HepG2 (cell line): ENCODE measurements around the gene NCOA6. TPM values are rescaled to one million over a fixed set of nuclear protein-coding genes. Genes with fewer than 3 reads are reported as not detected.
A peak's percentile ranks its signal among the peaks of the same experiment; 100 is the strongest.

Experiments used
- ATAC-seq: fragments of 200-7000 bp; cut with Tn5 transposase; 3 replicates; pipeline ENCODE4 v1.9.1; 2020; ENCODE audit warnings: mild to moderate bottlenecking, moderate library complexity
- BruUV-seq: library from RNA; stranded (reverse); fragments of 400-500 nt; replicated peaks from 2 replicates; lab custom pipeline; 2021; lab: Mats Ljungman, UMichigan
- CTCF ChIA-PET: fragments of 300-600 bp; formaldehyde crosslinking; extraction: SDS; loops from one replicate; lab custom pipeline; 2021; ENCODE audit warnings: low total read pairs, inconsistent platforms, low intra/inter-chr PET ratio; lab: Yijun Ruan, JAX
- POLR2A ChIA-PET: fragments of 350-600 bp; sonication (Branson Sonifier 250); formaldehyde crosslinking; loops from one replicate; lab custom pipeline; 2020; ENCODE audit warnings: antibody characterized with exemption, inconsistent platforms; lab: Yijun Ruan, JAX
- DNase-seq: peaks from one replicate; pipeline ENCODE4 v3.0.0-alpha.2; 2015; ENCODE audit warnings: low spot score
- FAIRE-seq: peaks from 3 replicates; lab custom pipeline; 2011; peaks lifted over from hg19 to GRCh38; lab: Jason Lieb, UNC
- H2AFZ ChIP-seq: one replicate; pipeline ENCODE4 v1.6.1; 2011; ENCODE audit warnings: low read length, inconsistent platforms
- H3K27ac ChIP-seq: fragments of 300-600 bp; 3 replicates; pipeline ENCODE4 v1.8.0; 2011; ENCODE audit warnings: mixed run types, mild to moderate bottlenecking, mixed read lengths, low read length, inconsistent platforms; ENCODE audit not compliant: insufficient read depth; ENCODE audit errors: extremely low read length
- H3K27me3 ChIP-seq, 2 experiments: fragments of 200-600 bp in 1 of 2; 2 replicates in 1 of 2; 3 replicates in 1 of 2; pipeline versions ENCODE4 v1.6.0 to v1.8.0; 2011; ENCODE audit warnings: low read length in 2 of 2, mild to moderate bottlenecking in 2 of 2, moderate library complexity in 2 of 2, inconsistent platforms in 1 of 2; ENCODE audit not compliant: insufficient read depth in 2 of 2, control insufficient read depth in 1 of 2
- H3K36me3 ChIP-seq, 2 experiments: fragments of 200-600 bp in 1 of 2; replicated peaks in 1 of 2; 2 replicates in 1 of 2; 3 replicates in 1 of 2; pipeline versions ENCODE4 v1.5.1 to v1.8.0; 2011; ENCODE audit warnings: low read length in 2 of 2, inconsistent platforms in 1 of 2; ENCODE audit not compliant: insufficient read depth in 2 of 2, control insufficient read depth in 1 of 2
- H3K4me1 ChIP-seq: 2 replicates; pipeline ENCODE4 v1.5.1; 2012; ENCODE audit warnings: low read length, inconsistent platforms; ENCODE audit not compliant: insufficient read depth
- H3K4me2 ChIP-seq: 2 replicates; pipeline ENCODE4 v1.6.0; 2011; ENCODE audit warnings: low read depth, low read length, inconsistent platforms
- H3K4me3 ChIP-seq, 3 experiments: fragments of 200-600 bp in 1 of 3; sonication (generic), shearing (Covaris generic) in 1 of 3; replicated peaks in 1 of 3; 2 replicates each; pipeline ENCODE4 v1.5.1; 2011 to 2016; ENCODE audit warnings: low read length in 3 of 3, inconsistent platforms in 2 of 3, low read depth in 2 of 3, mild to moderate bottlenecking in 2 of 3, control low read depth in 1 of 3, mixed read lengths in 1 of 3; ENCODE audit not compliant: insufficient read depth in 1 of 3
- H3K79me2 ChIP-seq: one replicate; pipeline ENCODE4 v1.6.1; 2011; ENCODE audit warnings: low read length, inconsistent platforms; ENCODE audit not compliant: insufficient read depth
- H3K9ac ChIP-seq: 2 replicates; pipeline ENCODE4 v1.6.0; 2011; ENCODE audit warnings: mild to moderate bottlenecking, low read depth, low read length, inconsistent platforms; ENCODE audit not compliant: insufficient read depth
- H3K9me3 ChIP-seq: 2 replicates; pipeline ENCODE4 v1.5.1; 2012; ENCODE audit warnings: mild to moderate bottlenecking, low read length
- H4K20me1 ChIP-seq: 2 replicates; pipeline ENCODE4 v1.6.0; 2011; ENCODE audit warnings: inconsistent platforms, mild to moderate bottlenecking, low read length, moderate library complexity; ENCODE audit not compliant: insufficient read depth
- CBX5 ChIP-seq: sonication (generic); formaldehyde crosslinking; IDR thresholded peaks from 2 replicates; pipeline ENCODE4 v1.4.0; 2020; ENCODE audit warnings: missing genetic modification reagents, borderline replicate concordance
- EHMT2 ChIP-seq: fragments of 200-600 bp; sonication (generic); IDR thresholded peaks from 2 replicates; pipeline ENCODE4 v1.7.0; 2017; ENCODE audit warnings: antibody characterized with exemption, low read depth, low read length, borderline replicate concordance
- FOXO4 ChIP-seq: sonication (generic); formaldehyde crosslinking; conservative IDR thresholded peaks from 2 replicates; pipeline ENCODE4 v1.8.1; 2023; ENCODE audit warnings: missing genetic modification reagents
- KDM2A ChIP-seq: sonication (generic); formaldehyde crosslinking; IDR thresholded peaks from 2 replicates; pipeline ENCODE4 v1.4.0; 2020; ENCODE audit warnings: low read depth, missing genetic modification reagents, borderline replicate concordance
- KDM3A ChIP-seq: IDR thresholded peaks from 2 replicates; pipeline ENCODE4 v1.6.1; 2018; ENCODE audit warnings: low read depth, missing compliant biosample characterization
- KMT2B ChIP-seq: IDR thresholded peaks from 2 replicates; pipeline ENCODE4 v1.6.1; 2016; ENCODE audit warnings: missing genetic modification reagents, missing compliant biosample characterization
- MXI1 ChIP-seq: IDR thresholded peaks from 3 replicates; pipeline ENCODE4 v1.6.1; 2012; ENCODE audit warnings: low read depth, low read length, inconsistent platforms, borderline replicate concordance
- NFE2L1 ChIP-seq: sonication (generic); formaldehyde crosslinking; IDR thresholded peaks from 2 replicates; pipeline ENCODE4 v1.4.0; 2020; ENCODE audit warnings: missing genetic modification reagents, mild to moderate bottlenecking, borderline replicate concordance
- NFIB ChIP-seq: sonication (generic); formaldehyde crosslinking; IDR thresholded peaks from 2 replicates; pipeline ENCODE4 v1.9.0; 2021; ENCODE audit warnings: missing genetic modification reagents, mild to moderate bottlenecking, borderline replicate concordance
- NR3C1 ChIP-seq: sonication (generic); formaldehyde crosslinking; IDR thresholded peaks from 2 replicates; pipeline ENCODE4 v1.4.0; 2020; ENCODE audit warnings: missing genetic modification reagents
- PAWR ChIP-seq: sonication (generic); formaldehyde crosslinking; IDR thresholded peaks from 2 replicates; pipeline ENCODE4 v1.4.0; 2020; ENCODE audit warnings: missing genetic modification reagents, mild to moderate bottlenecking, borderline replicate concordance
- RFXANK ChIP-seq: IDR thresholded peaks from 2 replicates; pipeline ENCODE4 v1.6.1; 2016
- RXRB ChIP-seq: IDR thresholded peaks from 2 replicates; pipeline ENCODE4 v1.6.1; 2016; ENCODE audit warnings: borderline replicate concordance, missing genetic modification reagents, missing compliant biosample characterization
- SIX4 ChIP-seq: sonication (generic); formaldehyde crosslinking; IDR thresholded peaks from 2 replicates; pipeline ENCODE4 v1.4.0; 2020; ENCODE audit warnings: missing genetic modification reagents
- SOX5 ChIP-seq: IDR thresholded peaks from 2 replicates; pipeline ENCODE4 v1.6.1; 2016; ENCODE audit warnings: borderline replicate concordance
- SP1 ChIP-seq, 2 experiments: fragments of 450-650 bp in 1 of 2; sonication (generic) in 1 of 2; formaldehyde crosslinking in 1 of 2; IDR thresholded peaks; 2 replicates each; pipeline versions ENCODE4 v1.4.0 to v1.6.1; 2016 to 2020; ENCODE audit warnings: missing genetic modification reagents in 1 of 2
- TFAP4 ChIP-seq: sonication (generic); IDR thresholded peaks from 2 replicates; pipeline ENCODE4 v1.6.1; 2016; ENCODE audit warnings: low read depth, borderline replicate concordance
- ZNF10 ChIP-seq: sonication (generic); formaldehyde crosslinking; IDR thresholded peaks from 2 replicates; pipeline ENCODE4 v1.4.0; 2020; ENCODE audit warnings: mild to moderate bottlenecking, low read depth, missing genetic modification reagents, borderline replicate concordance
- ZNF136 ChIP-seq: sonication (generic); formaldehyde crosslinking; IDR thresholded peaks from 2 replicates; pipeline ENCODE4 v1.8.1; 2022; ENCODE audit warnings: low read depth, mild to moderate bottlenecking, moderate library complexity, missing genetic modification reagents
- ZNF253 ChIP-seq: sonication (generic); formaldehyde crosslinking; IDR thresholded peaks from 2 replicates; pipeline ENCODE4 v1.8.0; 2022; ENCODE audit warnings: mild to moderate bottlenecking, missing genetic modification reagents, borderline replicate concordance
- ZNF605 ChIP-seq: sonication (generic); formaldehyde crosslinking; IDR thresholded peaks from 2 replicates; pipeline ENCODE4 v1.8.0; 2022; ENCODE audit warnings: mild to moderate bottlenecking, missing genetic modification reagents
- ZNF615 ChIP-seq: sonication (generic); formaldehyde crosslinking; IDR thresholded peaks from 2 replicates; pipeline ENCODE4 v1.5.0; 2020; ENCODE audit warnings: mild to moderate bottlenecking, missing genetic modification reagents, borderline replicate concordance
- ZNF780A ChIP-seq: sonication (generic); formaldehyde crosslinking; IDR thresholded peaks from 2 replicates; pipeline ENCODE4 v1.8.0; 2022; ENCODE audit warnings: mild to moderate bottlenecking, missing genetic modification reagents, moderate library complexity
- WGBS: methylation state at CpG from one replicate; pipeline ENCODE4 v1.1.6; 2017; ENCODE audit warnings: low lambda C conversion rate; 5-methylcytosine and 5-hydroxymethylcytosine counted together
- in situ Hi-C: cut with HindIII; loops from 2 replicates; pipeline ENCODE4 v1.10.0; 2017; ENCODE audit warnings: low pct_unique_long_range_greater_than_20kb; ENCODE audit not compliant: extremely low pct_ligation_motif_present
- intact Hi-C: fragments of 100-400 bp; cut with micrococcal nuclease; formaldehyde crosslinking; loops from one replicate; pipeline ENCODE4 v1.10.0; 2022; ENCODE audit not compliant: unreplicated experiment
- polyA plus RNA-seq, 8 experiments: library from polyadenylated mRNA; depleted of rRNA in 3 of 8; stranded (reverse) in 7 of 8; unstranded in 1 of 8; fragments of >200 nt; fragmentation: Illumina TruSeq in 4 of 8; extraction: Trizol in 4 of 8; gene quantifications; 2 replicates each; pipeline versions ENCODE4 v1.2.1 to v1.2.3, GENCODE V29; 2011 to 2016; ENCODE audit warnings: low read depth in 4 of 8, missing spikeins in 1 of 8, mixed read lengths in 1 of 8; ENCODE audit not compliant: insufficient read depth in 1 of 8
- total RNA-seq, 5 experiments: library from RNA; depleted of rRNA; stranded (reverse); fragments of >200 nt; fragmentation: Illumina TruSeq; extraction: Trizol; gene quantifications; 2 replicates each; pipeline ENCODE4 v1.2.3, GENCODE V29; 2016; ENCODE audit warnings: low read depth in 1 of 5
- TF ChIP-seq, protein P1 (sequence below): sonication (generic); formaldehyde crosslinking; IDR thresholded peaks from 2 replicates; pipeline ENCODE4 v1.4.0; 2020; ENCODE audit warnings: mild to moderate bottlenecking, missing genetic modification reagents

Gene NCOA6
- total and polyA plus RNA-seq, 2 of the 13 experiments (the other 11 are each of a cell fraction or from before 2014, with no cell fraction given), result 11.2 to 29.3 TPM

DNA sequence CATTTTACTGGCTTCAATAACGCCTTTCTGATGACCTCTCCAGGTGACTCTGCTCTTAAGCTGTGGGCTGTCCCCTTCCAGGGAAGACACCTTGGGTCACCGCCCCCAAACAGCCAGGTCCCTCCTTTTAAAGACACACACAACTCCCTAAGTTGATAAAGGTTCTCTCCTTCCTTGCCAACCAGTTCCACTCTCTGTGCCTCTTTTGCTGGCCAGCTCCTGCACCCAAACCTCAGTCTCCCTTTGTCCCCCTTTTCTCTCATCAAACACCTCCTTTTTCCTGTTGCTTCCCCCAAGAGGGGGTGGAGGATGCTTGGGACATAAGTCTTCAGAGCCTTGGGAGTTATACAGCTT lies 1.0 kb downstream of the NCOA6 start:
- Histone ChIP-seq H3K27me3 (peaks cover 1 to 3% of the 10 kb centered on the region in 2 experiments; a peak in 1 of 5 replicates), H3K4me2 (peak overlapping the region; percentile 81), H3K36me3 (no peaks in the 10 kb centered on the region; a peak in 1 of 5 replicates), H3K9ac (peak overlapping the region; percentile 93), H3K4me3 (peak overlapping the region; percentile 87 to 100 (median 92)), H2AFZ (peak overlapping the region; percentile 11), H3K9me3 (no peaks in the 10 kb centered on the region), H3K4me1 (peaks cover 44% of the 10 kb centered on the region), H3K27ac (peak overlapping the region; percentile 79), H4K20me1 (peaks cover 12% of the 10 kb centered on the region), H3K79me2 (peaks cover 54% of the 10 kb centered on the region)
- no TSS peak for BruUV-seq
- intact Hi-C loops, result no loop called here
- no peak for FAIRE-seq
- ChIA-PET CTCF (no interaction called here), POLR2A (interaction anchor here (0.7 to 2.6 kb wide), 9 partner anchors 8 to 460 kb away, joined by 3 to 14 read pairs (median 3); partner anchors contain the start of genes ACSS2, EIF6, GGT7 and GSS)
- peak; percentile 79 for DNase-seq
- in situ Hi-C loops, result no loop called here
- WGBS, result 3% methylated on average over 2 of the region's 2 CpGs
- peak; percentile 71 for ATAC-seq
- 0 out of 2 replicates have a peak, but pooled peaks have one; percentile 7 for TF ChIP-seq FOXO4 (CRISPR knock-in tag)
- no peak for TF ChIP-seq CBX5 (CRISPR knock-in tag)
- TF ChIP-seq ZNF10 (CRISPR knock-in tag), result no peak
- TF ChIP-seq ZNF605, result 0 out of 2 replicates have a peak, but pooled peaks have one; percentile 70
- no peak for TF ChIP-seq KDM2A (CRISPR knock-in tag)
- peak; percentile 75 for TF ChIP-seq TFAP4
- no peak for TF ChIP-seq RXRB
- no peak for TF ChIP-seq KDM3A
- no peak for TF ChIP-seq ZNF253 (CRISPR knock-in tag)
- TF ChIP-seq RFXANK (CRISPR knock-in tag), result 0 out of 2 replicates have a peak, but pooled peaks have one; percentile 23
- no peak for TF ChIP-seq EHMT2
- TF ChIP-seq, protein P1, sequence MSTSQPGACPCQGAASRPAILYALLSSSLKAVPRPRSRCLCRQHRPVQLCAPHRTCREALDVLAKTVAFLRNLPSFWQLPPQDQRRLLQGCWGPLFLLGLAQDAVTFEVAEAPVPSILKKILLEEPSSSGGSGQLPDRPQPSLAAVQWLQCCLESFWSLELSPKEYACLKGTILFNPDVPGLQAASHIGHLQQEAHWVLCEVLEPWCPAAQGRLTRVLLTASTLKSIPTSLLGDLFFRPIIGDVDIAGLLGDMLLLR (CRISPR knock-in tag), result no peak
- TF ChIP-seq ZNF136 (CRISPR knock-in tag), result no peak
- TF ChIP-seq NFIB (CRISPR knock-in tag), result 0 out of 2 replicates have a peak, but pooled peaks have one; percentile 19
- TF ChIP-seq MXI1, result 0 out of 3 replicates have a peak, but pooled peaks have one; percentile 9
- no peak for TF ChIP-seq SIX4 (CRISPR knock-in tag)
- 0 out of 2 replicates have a peak, but pooled peaks have one; percentile 7 for TF ChIP-seq SOX5
- no peak for TF ChIP-seq NR3C1
- no peak for TF ChIP-seq SP1 (IDR thresholded peaks at IDR 0.05)
- TF ChIP-seq SP1 (CRISPR knock-in tag; IDR thresholded peaks at IDR 0.05), result peak; percentile 99
- 0 out of 2 replicates have a peak, but pooled peaks have one; percentile 50 for TF ChIP-seq PAWR (CRISPR knock-in tag)
- TF ChIP-seq ZNF780A (CRISPR knock-in tag), result no peak
- no peak for TF ChIP-seq NFE2L1 (CRISPR knock-in tag)
- TF ChIP-seq KMT2B (CRISPR knock-in tag), result 0 out of 2 replicates have a peak, but pooled peaks have one; percentile 15
- no peak for TF ChIP-seq ZNF615 (CRISPR knock-in tag)
